Coronary artery (tissue), 2 donors: ENCODE measurements around the gene SPECC1L.

ENCODE experiments used
- DNase-seq: peaks from one replicate; pipeline ENCODE4 v3.0.0-alpha.2; 2017; ENCODE audit warnings: low spot score
- H3K27ac ChIP-seq, 2 donors: fragments of 200-600 bp; sonication (generic); one replicate each; pipeline ENCODE4 v1.5.1; 2016 to 2019
- H3K4me3 ChIP-seq: fragments of 200-600 bp; sonication (generic); 2 replicates; pipeline ENCODE4 v1.5.1; 2016; ENCODE audit warnings: mild to moderate bottlenecking, moderate library complexity
- CTCF ChIP-seq: fragments of 200-600 bp; sonication (generic); IDR thresholded peaks from one replicate; pipeline ENCODE4 v1.5.1; 2019; ENCODE audit warnings: antibody characterized with exemption

The SPECC1L gene

GRCh38 chr22:24432059-24432853, 161.6 kb downstream of the SPECC1L start:
- DNase-seq: no peak
- no peak for TF ChIP-seq CTCF
- Histone ChIP-seq H3K27ac (peak overlapping the region; percentile 25 to 75), H3K4me3 (no peak overlapping the region)

DNA sequence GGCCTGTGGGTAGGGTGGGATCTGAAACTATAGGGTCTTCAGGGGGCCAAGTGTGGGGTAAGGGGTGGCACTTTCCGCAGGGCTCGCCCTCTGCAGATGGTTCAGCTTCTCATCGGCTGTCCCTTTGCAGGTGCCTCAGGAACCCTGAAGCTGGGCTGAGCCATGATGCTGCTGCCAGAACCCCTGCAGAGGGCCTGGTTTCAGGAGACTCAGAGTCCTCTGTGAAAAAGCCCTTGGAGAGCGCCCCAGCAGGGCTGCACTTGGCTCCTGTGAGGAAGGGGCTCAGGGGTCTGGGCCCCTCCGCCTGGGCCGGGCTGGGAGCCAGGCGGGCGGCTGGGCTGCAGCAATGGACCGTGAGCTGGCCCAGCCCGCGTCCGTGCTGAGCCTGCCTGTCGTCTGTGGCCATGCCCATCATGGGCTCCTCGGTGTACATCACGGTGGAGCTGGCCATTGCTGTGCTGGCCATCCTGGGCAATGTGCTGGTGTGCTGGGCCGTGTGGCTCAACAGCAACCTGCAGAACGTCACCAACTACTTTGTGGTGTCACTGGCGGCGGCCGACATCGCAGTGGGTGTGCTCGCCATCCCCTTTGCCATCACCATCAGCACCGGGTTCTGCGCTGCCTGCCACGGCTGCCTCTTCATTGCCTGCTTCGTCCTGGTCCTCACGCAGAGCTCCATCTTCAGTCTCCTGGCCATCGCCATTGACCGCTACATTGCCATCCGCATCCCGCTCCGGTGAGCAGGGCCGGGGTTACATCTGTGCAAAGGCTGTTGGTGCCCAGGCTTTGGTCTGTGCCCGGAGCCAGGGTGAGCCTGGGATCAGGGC, 162.6 kb downstream of the SPECC1L start:
- no peak for DNase-seq
- no peak for TF ChIP-seq CTCF
- H3K27ac ChIP-seq: peak overlapping the region in 1 of 2 donors; percentile 75
- H3K4me3 ChIP-seq: no peak overlapping the region

GRCh38 chr22:24433828-24434470, 163.3 kb downstream of the SPECC1L start:
- DNase-seq: no peak
- Histone ChIP-seq H3K4me3 (no peak overlapping the region), H3K27ac (peak overlapping the region in 1 of 2 donors; percentile 68)
- TF ChIP-seq CTCF: no peak

DNA sequence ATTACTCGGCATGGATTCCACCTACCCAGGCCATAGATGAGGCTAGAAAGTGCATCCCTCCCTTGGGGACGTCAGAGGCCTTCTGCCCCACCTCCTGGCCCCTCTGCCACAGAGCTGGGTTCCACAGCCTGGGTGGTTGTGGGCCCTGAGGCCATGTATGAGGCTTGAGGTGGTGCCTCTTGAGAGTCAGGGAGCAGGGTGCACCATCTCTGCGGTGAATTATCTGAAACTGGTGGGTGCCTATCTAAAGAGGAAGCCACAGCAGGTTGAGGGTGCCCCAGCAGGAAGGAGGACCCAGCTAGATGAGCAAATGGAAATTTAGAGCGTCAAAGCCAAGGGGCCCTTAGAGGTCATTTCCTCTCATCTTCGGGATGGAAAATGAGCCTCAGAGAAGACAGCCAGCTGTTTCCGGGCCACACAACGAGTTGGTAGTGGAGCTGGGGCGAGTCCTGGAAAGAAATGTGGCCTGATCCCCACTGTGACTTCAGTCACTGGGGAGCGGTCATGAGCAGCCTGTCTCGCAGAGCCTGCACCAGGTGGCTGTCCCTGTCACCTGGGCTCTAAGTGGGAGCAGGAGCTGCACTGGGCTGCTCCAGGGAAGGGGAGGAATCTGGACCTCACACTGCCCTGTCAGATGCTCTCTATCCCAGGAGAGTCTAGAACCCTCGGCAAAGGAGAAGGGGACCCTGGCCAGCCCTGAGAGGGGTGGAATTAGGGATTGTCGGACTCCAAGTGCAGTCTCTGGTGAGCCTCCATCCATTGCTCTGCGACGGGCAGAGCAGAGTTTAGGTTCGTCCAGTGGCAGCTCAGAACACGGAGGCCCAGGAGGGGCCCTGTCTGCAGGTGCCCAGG, 164.1 kb downstream of the SPECC1L start:
- Histone ChIP-seq H3K27ac (peak overlapping the region in 1 of 2 donors; percentile 68), H3K4me3 (no peak overlapping the region)
- peak; percentile 73 for DNase-seq
- no peak for TF ChIP-seq CTCF

GRCh38 chr22:24435323-24435645, 164.7 kb downstream of the SPECC1L start:
- Histone ChIP-seq H3K4me3 (no peak overlapping the region), H3K27ac (no peak overlapping the region)
- TF ChIP-seq CTCF: no peak

GRCh38 chr22:24435861-24436371, 165.3 kb downstream of the SPECC1L start:
- Histone ChIP-seq H3K27ac (peak overlapping the region in 1 of 2 donors; percentile 3), H3K4me3 (no peak overlapping the region)
- TF ChIP-seq CTCF: no peak
- peak; percentile 73 for DNase-seq

More at GRCh38 chr22:24435323-24435645, 164.7 kb downstream of the SPECC1L start:
- DNase-seq: no peak
